B cell (primary cell): ENCODE results near the gene ADGRE1. TPM values are rescaled to one million over a fixed set of nuclear protein-coding genes. Genes with fewer than 3 reads are reported as not detected.

Experiments used
- ATAC-seq: fragments of 200-7000 bp; cut with Tn5 transposase; one replicate; pipeline ENCODE4 v1.10.0; 2021; ENCODE audit warnings: low read depth, mild to moderate bottlenecking, moderate number of reproducible peaks, moderate library complexity
- CTCF ChIA-PET: fragments of 350-600 bp; sonication (Branson Sonifier 250); formaldehyde crosslinking; loops from one replicate; lab custom pipeline; 2021; ENCODE audit warnings: antibody characterized with exemption, inconsistent platforms; lab: Charles Lee
- POLR2A ChIA-PET: fragments of 350-600 bp; sonication (Branson Sonifier 250); formaldehyde crosslinking; loops from one replicate; lab custom pipeline; 2021; ENCODE audit warnings: antibody characterized with exemption; lab: Charles Lee
- DNase-seq: peaks from one replicate; pipeline ENCODE4 v3.0.0; 2013
- H2AFZ ChIP-seq: 2 replicates; pipeline ENCODE4 v1.6.1; 2012; ENCODE audit warnings: mild to moderate bottlenecking, low read depth, low read length; ENCODE audit not compliant: insufficient read depth, poor library complexity, severe bottlenecking
- H3K27ac ChIP-seq, 2 donors: 1 replicate in 1 of 2; 2 replicates in 1 of 2; pipeline ENCODE4 v1.5.1; 2012 to 2013; ENCODE audit warnings: low read length in 2 of 2, mild to moderate bottlenecking in 2 of 2, moderate library complexity in 1 of 2
- H3K27me3 ChIP-seq, 4 experiments: fragments of 200-600 bp in 1 of 4; sonication (generic) in 1 of 4; replicated peaks in 1 of 4; 1 replicate in 2 of 4; 2 replicates in 2 of 4; pipeline versions ENCODE4 v1.6.1 to v1.7.0; 2013 to 2016; ENCODE audit warnings: low read length in 3 of 4, mild to moderate bottlenecking in 2 of 4, mixed read lengths in 1 of 4, moderate library complexity in 1 of 4; ENCODE audit not compliant: insufficient read depth in 4 of 4, control insufficient read depth in 3 of 4; ENCODE audit errors: control extremely low read depth in 1 of 4
- H3K36me3 ChIP-seq, 2 experiments: replicated peaks in 1 of 2; 1 replicate in 1 of 2; 2 replicates in 1 of 2; pipeline versions ENCODE4 v1.6.1 to v1.7.1; 2013; ENCODE audit warnings: low read length in 1 of 2; ENCODE audit not compliant: insufficient read depth in 2 of 2, control insufficient read depth in 1 of 2; ENCODE audit errors: control extremely low read depth in 1 of 2, extremely low read depth in 1 of 2
- H3K4me1 ChIP-seq, 2 donors: fragments of 200-600 bp in 1 of 2; sonication (generic) in 1 of 2; 1 replicate in 1 of 2; 2 replicates in 1 of 2; pipeline versions ENCODE4 v1.5.1 to v1.6.1; 2013 to 2017; ENCODE audit warnings: low read length in 2 of 2; ENCODE audit not compliant: control insufficient read depth in 2 of 2, insufficient read depth in 2 of 2
- H3K4me2 ChIP-seq: replicated peaks from 2 replicates; pipeline ENCODE3; 2012; ENCODE audit warnings: mild to moderate bottlenecking, low read depth, low read length; ENCODE audit not compliant: poor library complexity, severe bottlenecking
- H3K4me3 ChIP-seq, 5 experiments: fragments of 200-600 bp in 1 of 5; sonication (generic) in 1 of 5; 1 replicate in 3 of 5; 2 replicates in 2 of 5; pipeline versions ENCODE4 v1.5.1 to v1.7.0; 2011 to 2016; ENCODE audit warnings: low read length in 4 of 5, mild to moderate bottlenecking in 4 of 5, low read depth in 2 of 5, control low read depth in 1 of 5, moderate library complexity in 1 of 5; ENCODE audit not compliant: insufficient read depth in 1 of 5; ENCODE audit errors: control extremely low read depth in 1 of 5, extremely low read depth in 1 of 5
- H3K79me2 ChIP-seq: fragments of 200-600 bp; sonication (generic); one replicate; pipeline ENCODE4 v1.6.0; 2016; ENCODE audit warnings: low read length; ENCODE audit not compliant: control insufficient read depth, insufficient read depth
- H3K9ac ChIP-seq: fragments of 200-600 bp; sonication (generic); 2 replicates; pipeline ENCODE4 v1.6.1; 2017; ENCODE audit warnings: mild to moderate bottlenecking, low read length, moderate library complexity
- H3K9me3 ChIP-seq, 3 donors: one replicate each; pipeline versions ENCODE4 v1.6.1 to v1.7.1; 2013; ENCODE audit warnings: low read length in 2 of 3; ENCODE audit not compliant: control insufficient read depth in 2 of 3, insufficient read depth in 1 of 3; ENCODE audit errors: control extremely low read depth in 1 of 3
- H4K20me1 ChIP-seq: 2 replicates; pipeline ENCODE4 v1.6.0; 2012; ENCODE audit warnings: mild to moderate bottlenecking, low read length; ENCODE audit not compliant: insufficient read depth, control insufficient read depth, poor library complexity, severe bottlenecking
- H3K27ac Mint-ChIP-seq: one replicate; pipeline ENCODE4 v1.8.0; 2021; ENCODE audit warnings: mixed read lengths
- H3K27me3 Mint-ChIP-seq: one replicate; pipeline ENCODE4 v1.8.0; 2021; ENCODE audit warnings: mixed read lengths
- H3K4me1 Mint-ChIP-seq: one replicate; pipeline ENCODE4 v1.8.0; 2021; ENCODE audit warnings: mixed read lengths
- H3K4me3 Mint-ChIP-seq: one replicate; pipeline ENCODE4 v1.8.0; 2021; ENCODE audit warnings: mixed read lengths
- H3K9me3 Mint-ChIP-seq: one replicate; pipeline ENCODE4 v1.8.0; 2022; ENCODE audit warnings: mixed read lengths; ENCODE audit not compliant: insufficient read depth
- CTCF ChIP-seq: fragments of 200-600 bp; IDR thresholded peaks from one replicate; pipeline ENCODE4 v1.8.0; 2022; ENCODE audit warnings: antibody characterized with exemption, mild to moderate bottlenecking
- EZH2 ChIP-seq: IDR thresholded peaks from 2 replicates; pipeline ENCODE4 v1.6.1; 2012; ENCODE audit warnings: borderline replicate concordance, low read depth, mild to moderate bottlenecking, moderate library complexity, low read length; ENCODE audit not compliant: insufficient read depth, poor library complexity, severe bottlenecking
- WGBS: methylation state at CpG from one replicate; pipeline ENCODE4 v1.1.5; 2013; ENCODE audit warnings: missing lambda C conversion rate; ENCODE audit not compliant: insufficient coverage; 5-methylcytosine and 5-hydroxymethylcytosine counted together
- intact Hi-C: fragments of 100-400 bp; cut with micrococcal nuclease; formaldehyde crosslinking; loops from one replicate; pipeline ENCODE4 v1.10.0; 2022
- polyA plus RNA-seq: library from polyadenylated mRNA; depleted of rRNA; stranded (reverse); fragments of >200 nt; gene quantifications from 2 replicates; pipeline ENCODE4 v1.2.3, GENCODE V29; 2012
- total RNA-seq, 2 donors: library from RNA; stranded (reverse); fragments of 120-200 nt in 1 of 2; gene quantifications; 1 replicate in 1 of 2; 2 replicates in 1 of 2; pipeline versions ENCODE4 v1.2.3 to v1.2.4, GENCODE V29; 2013 to 2022

The ADGRE1 gene
- total and polyA plus RNA-seq, 2 donors (not counting 1 experiment from before 2014, with no cell fraction given): 0.21 TPM; not detected in 1

- H3K27ac Mint-ChIP-seq: peak overlapping the region; percentile 92
- H3K27me3 ChIP-seq: peaks cover 0 to 3% (median 0%) of the 10 kb centered on the region in 4 experiments
- H3K4me1 Mint-ChIP-seq: peaks cover 11% of the 10 kb centered on the region
- peak overlapping the region; percentile 71 for H3K9ac ChIP-seq
- WGBS: under 1% methylated on average over 16 of the region's 16 CpGs
- CTCF ChIA-PET: interaction anchor here (0.8 to 7.4 kb wide), 35 partner anchors 9 to 814 kb away, joined by 3 to 118 read pairs (median 7); partner anchors contain the start of genes DENND1C, GPR108 and VAV1
- no peaks in the 10 kb centered on the region for H3K9me3 ChIP-seq
- DNase-seq: peak; percentile 92
- H3K4me3 Mint-ChIP-seq: peak overlapping the region; percentile 96
- peak; percentile 84 for TF ChIP-seq CTCF
- no peak for TF ChIP-seq EZH2
- peak overlapping the region; percentile 52 to 89 for H3K27ac ChIP-seq
- peaks cover 3% of the 10 kb centered on the region for H3K27me3 Mint-ChIP-seq
- peak overlapping the region; percentile 92 for H3K4me2 ChIP-seq
- no peaks in the 10 kb centered on the region for H4K20me1 ChIP-seq
- H3K79me2 ChIP-seq: no peaks in the 10 kb centered on the region
- H3K4me3 ChIP-seq: peak overlapping the region in 3 of 5 experiments; percentile 48 to 73 (median 58)
- peak overlapping the region; percentile 54 for H2AFZ ChIP-seq
- ATAC-seq: peak; percentile 85
- intact Hi-C loops: loop anchor here (1.0 to 5.0 kb wide), 10 partner anchors 61 to 814 kb away; partner anchors contain the start of genes C3, CLPP and SH2D3A
- H3K36me3 ChIP-seq: no peaks in the 10 kb centered on the region
- POLR2A ChIA-PET: interaction anchor here (0.7 to 2.3 kb wide), 7 partner anchors 36 to 644 kb away, joined by 3 to 11 read pairs (median 5); partner anchors contain the start of genes GPR108 and VAV1
- H3K4me1 ChIP-seq: peaks cover 0 to 5% of the 10 kb centered on the region in 2 donors
- no peaks in the 10 kb centered on the region for H3K9me3 Mint-ChIP-seq
Measured at GRCh38 chr19:6862673-6863078, 24.7 kb upstream of the ADGRE1 start.

- H3K4me3 Mint-ChIP-seq: no peak overlapping the region
- H3K27me3 ChIP-seq: peaks cover 0 to 3% (median 0%) of the 10 kb centered on the region in 4 experiments
- TF ChIP-seq CTCF (no peak), EZH2 (no peak)
- no peak for DNase-seq
- H3K9me3 Mint-ChIP-seq: no peaks in the 10 kb centered on the region
- H3K27ac ChIP-seq: no peak overlapping the region
- no peak overlapping the region for H3K9ac ChIP-seq
- 60% methylated on average over 4 of the region's 9 CpGs for WGBS
- no peak overlapping the region for H3K4me3 ChIP-seq
- no peak overlapping the region for H3K4me2 ChIP-seq
- no peaks in the 10 kb centered on the region for H3K79me2 ChIP-seq
- H3K9me3 ChIP-seq: no peaks in the 10 kb centered on the region
- H3K4me1 Mint-ChIP-seq: peaks cover 11% of the 10 kb centered on the region
- no peak for ATAC-seq
- no peaks in the 10 kb centered on the region for H4K20me1 ChIP-seq
- peaks cover 3% of the 10 kb centered on the region for H3K27me3 Mint-ChIP-seq
- intact Hi-C loops: loop anchor here (5.0 kb wide), 3 partner anchors 142 to 582 kb away; partner anchors contain the start of gene C3
- H3K36me3 ChIP-seq: no peaks in the 10 kb centered on the region
- ChIA-PET CTCF (interaction anchor here (0.6 to 7.4 kb wide), 35 partner anchors 18 to 816 kb away, joined by 3 to 118 read pairs (median 5); partner anchors contain the start of genes ADGRE1, GPR108 and VAV1), POLR2A (interaction anchor here (1.7 to 2.3 kb wide), 3 partner anchors 62 to 126 kb away, joined by 8 to 11 read pairs (median 11); partner anchors contain the start of genes GPR108 and VAV1)
- no peak overlapping the region for H3K27ac Mint-ChIP-seq
- H2AFZ ChIP-seq: no peak overlapping the region
- peaks cover 0 to 5% of the 10 kb centered on the region in 2 donors for H3K4me1 ChIP-seq
Measured at GRCh38 chr19:6864325-6864940, 22.9 kb upstream of the ADGRE1 start.
